ENCODE measurements around the gene BTBD2.

DNA sequence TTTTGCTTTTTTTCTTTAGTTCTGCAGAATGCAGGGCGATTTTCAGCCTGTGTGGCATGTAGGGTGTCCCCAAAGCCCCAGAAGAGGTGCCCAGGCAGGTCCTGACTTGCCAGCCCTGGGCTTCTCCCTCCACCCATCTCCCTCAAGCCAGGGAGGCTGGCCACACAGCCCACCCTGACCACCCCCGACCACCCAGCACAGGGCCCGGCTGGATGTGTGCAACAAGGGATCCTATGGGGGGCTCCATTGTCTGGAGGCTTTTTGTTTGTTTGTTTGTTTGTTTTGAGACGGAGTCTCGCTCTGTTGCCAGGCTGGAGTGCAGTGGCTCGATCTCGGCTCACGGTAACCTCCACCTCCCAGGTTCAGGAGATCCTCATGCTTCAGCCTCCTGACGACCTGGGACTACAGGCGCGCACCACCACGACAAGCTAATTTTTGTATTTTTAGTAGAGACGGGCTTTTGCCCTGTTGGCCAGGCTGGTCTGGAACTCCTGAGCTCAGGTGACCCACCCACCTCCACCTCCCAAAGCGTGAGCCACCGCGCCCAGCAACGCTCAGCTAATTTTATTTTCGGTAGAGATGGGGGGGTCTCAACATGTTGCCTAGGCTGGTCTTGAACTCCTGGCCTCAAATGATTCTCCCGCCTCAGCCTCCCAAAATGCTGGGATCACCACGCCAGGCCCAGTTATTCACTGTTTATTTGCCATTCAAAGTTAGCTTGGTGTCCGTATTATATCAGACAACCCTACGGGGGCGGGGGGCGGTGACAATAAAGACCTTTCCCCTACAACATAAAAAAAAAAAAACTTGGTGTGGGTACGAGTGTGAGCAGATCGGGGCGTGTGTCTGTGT lies 43.3 kb upstream of the BTBD2 start:
- TF ChIP-seq, protein P1, sequence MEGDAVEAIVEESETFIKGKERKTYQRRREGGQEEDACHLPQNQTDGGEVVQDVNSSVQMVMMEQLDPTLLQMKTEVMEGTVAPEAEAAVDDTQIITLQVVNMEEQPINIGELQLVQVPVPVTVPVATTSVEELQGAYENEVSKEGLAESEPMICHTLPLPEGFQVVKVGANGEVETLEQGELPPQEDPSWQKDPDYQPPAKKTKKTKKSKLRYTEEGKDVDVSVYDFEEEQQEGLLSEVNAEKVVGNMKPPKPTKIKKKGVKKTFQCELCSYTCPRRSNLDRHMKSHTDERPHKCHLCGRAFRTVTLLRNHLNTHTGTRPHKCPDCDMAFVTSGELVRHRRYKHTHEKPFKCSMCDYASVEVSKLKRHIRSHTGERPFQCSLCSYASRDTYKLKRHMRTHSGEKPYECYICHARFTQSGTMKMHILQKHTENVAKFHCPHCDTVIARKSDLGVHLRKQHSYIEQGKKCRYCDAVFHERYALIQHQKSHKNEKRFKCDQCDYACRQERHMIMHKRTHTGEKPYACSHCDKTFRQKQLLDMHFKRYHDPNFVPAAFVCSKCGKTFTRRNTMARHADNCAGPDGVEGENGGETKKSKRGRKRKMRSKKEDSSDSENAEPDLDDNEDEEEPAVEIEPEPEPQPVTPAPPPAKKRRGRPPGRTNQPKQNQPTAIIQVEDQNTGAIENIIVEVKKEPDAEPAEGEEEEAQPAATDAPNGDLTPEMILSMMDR (IDR thresholded peaks at IDR 0.05) = no peak
- TF ChIP-seq POLR2A (IDR thresholded peaks at IDR 0.05) (no peak), POLR2AphosphoS5 (IDR thresholded peaks at IDR 0.05) (no peak)
